HCT116 (cell line): Measurements from ENCODE around the gene STON2. TPM values are rescaled to one million over a fixed set of nuclear protein-coding genes. Genes with fewer than 3 reads are reported as not detected.

Source experiments
- ATAC-seq: fragments of 200-7000 bp; cut with Tn5 transposase; 2 replicates; pipeline ENCODE4 v1.9.1; 2020; ENCODE audit warnings: mild to moderate bottlenecking, moderate library complexity
- BruUV-seq: library from RNA; stranded (reverse); fragments of 400-500 nt; replicated peaks from 2 replicates; lab custom pipeline; 2021; lab: Mats Ljungman, UMichigan
- CTCF ChIA-PET: fragments of 300-600 bp; sonication (Branson Sonifier 250); formaldehyde crosslinking; loops from one replicate; lab custom pipeline; 2021; ENCODE audit warnings: antibody characterized with exemption; lab: Charles Lee
- POLR2A ChIA-PET: fragments of 300-600, 350-600 bp; sonication (Branson Sonifier 250); formaldehyde crosslinking; loops from one replicate; lab custom pipeline; 2021; ENCODE audit warnings: antibody characterized with exemption; lab: Charles Lee
- RAD21 ChIA-PET, 2 experiments: fragments of 300-600 bp; sonication (Branson Sonifier 250); formaldehyde crosslinking; loops; one replicate each; lab custom pipeline; 2023; ENCODE audit warnings: low total read pairs in 2 of 2; ENCODE audit not compliant: uncharacterized antibody in 2 of 2, unreplicated experiment in 2 of 2, low non-redundant PET in 1 of 2; lab: Charles Lee
- DNase-seq: peaks from one replicate; pipeline ENCODE4 v3.0.0-alpha.2; 2010; ENCODE audit warnings: low read depth, low spot score
- H2AFZ ChIP-seq: fragments of 200-600 bp; shearing (Covaris generic), sonication (generic); 2 replicates; pipeline ENCODE4 v1.6.1; 2017; ENCODE audit warnings: low read depth, mixed run types, mixed read lengths, antibody characterized with exemption, low read length; ENCODE audit not compliant: poor library complexity, severe bottlenecking
- H3K27ac ChIP-seq: 2 replicates; pipeline ENCODE4 v1.5.1; 2012; ENCODE audit warnings: low read depth, low read length
- H3K27me3 ChIP-seq: fragments of 200-600 bp; sonication (generic); 2 replicates; pipeline ENCODE4 v1.6.1; 2016; ENCODE audit warnings: mixed run types, low read length, mixed read lengths; ENCODE audit not compliant: insufficient read depth
- H3K36me3 ChIP-seq, 2 experiments: fragments of 200-500 bp in 1 of 2; fragments of 200-600 bp in 1 of 2; sonication (Bioruptor generic) in 1 of 2; sonication (generic) in 1 of 2; 2 replicates each; pipeline versions ENCODE4 v1.5.1 to v1.6.1; 2014 to 2016; ENCODE audit warnings: low read length in 2 of 2, inconsistent platforms in 1 of 2, mixed read lengths in 1 of 2, mixed run types in 1 of 2; ENCODE audit not compliant: insufficient read depth in 2 of 2, control insufficient read depth in 1 of 2
- H3K4me1 ChIP-seq, 2 experiments: fragments of 200-600 bp in 1 of 2; sonication (generic) in 1 of 2; 2 replicates each; pipeline versions ENCODE4 v1.5.1 to v1.6.1; 2012 to 2017; ENCODE audit warnings: low read length in 2 of 2, inconsistent platforms in 1 of 2, mild to moderate bottlenecking in 1 of 2, mixed read lengths in 1 of 2, mixed run types in 1 of 2, moderate library complexity in 1 of 2; ENCODE audit not compliant: insufficient read depth in 2 of 2, control insufficient read depth in 1 of 2
- H3K4me2 ChIP-seq: fragments of 200-600 bp; sonication (generic); 2 replicates; pipeline ENCODE4 v1.6.1; 2017; ENCODE audit warnings: mixed run types, low read length, mixed read lengths
- H3K4me3 ChIP-seq, 2 experiments: fragments of 200-600 bp in 1 of 2; sonication (generic) in 1 of 2; replicated peaks in 1 of 2; 2 replicates each; pipeline ENCODE4 v1.5.1; 2011 to 2016; ENCODE audit warnings: low read length in 2 of 2, control low read depth in 1 of 2, low read depth in 1 of 2, mild to moderate bottlenecking in 1 of 2, mixed read lengths in 1 of 2, mixed run types in 1 of 2
- H3K79me2 ChIP-seq: fragments of 200-600 bp; sonication (generic); 2 replicates; pipeline ENCODE4 v1.6.1; 2017; ENCODE audit warnings: mild to moderate bottlenecking, mixed run types, low read length, moderate library complexity, mixed read lengths; ENCODE audit not compliant: insufficient read depth
- H3K9ac ChIP-seq: fragments of 200-600 bp; sonication (generic); 2 replicates; pipeline ENCODE4 v1.6.1; 2016; ENCODE audit warnings: low read length, mixed read lengths
- H3K9me2 ChIP-seq: fragments of 200-600 bp; sonication (generic), shearing (Covaris generic); 2 replicates; pipeline ENCODE4 v1.6.1; 2017; ENCODE audit warnings: mixed run types, mild to moderate bottlenecking, moderate library complexity; ENCODE audit not compliant: insufficient read depth
- H3K9me3 ChIP-seq, 2 experiments: fragments of 200-500 bp in 1 of 2; fragments of 200-600 bp in 1 of 2; sonication (Bioruptor generic) in 1 of 2; sonication (generic) in 1 of 2; 2 replicates each; pipeline ENCODE4 v1.6.1; 2014 to 2017; ENCODE audit warnings: low read length in 2 of 2, mixed read lengths in 2 of 2, inconsistent platforms in 1 of 2, low read depth in 1 of 2, mild to moderate bottlenecking in 1 of 2, mixed run types in 1 of 2, moderate library complexity in 1 of 2; ENCODE audit not compliant: control insufficient read depth in 1 of 2, insufficient read depth in 1 of 2
- H4K20me1 ChIP-seq: fragments of 200-600 bp; sonication (generic), shearing (Covaris generic); 2 replicates; pipeline ENCODE4 v1.6.1; 2017; ENCODE audit warnings: mixed run types, mild to moderate bottlenecking, moderate library complexity; ENCODE audit not compliant: insufficient read depth
- CBX3 ChIP-seq: IDR thresholded peaks from 2 replicates; pipeline ENCODE4 v1.6.1; 2012; ENCODE audit warnings: low read depth
- CEBPB ChIP-seq: IDR thresholded peaks from 2 replicates; pipeline ENCODE4 v1.6.1; 2012; ENCODE audit warnings: low read depth
- EGR1 ChIP-seq: IDR thresholded peaks from 2 replicates; pipeline ENCODE4 v1.6.1; 2012; ENCODE audit warnings: low read depth
- ELF1 ChIP-seq: IDR thresholded peaks from 2 replicates; pipeline ENCODE4 v1.6.1; 2012; ENCODE audit warnings: low read depth, borderline replicate concordance
- EZH2 ChIP-seq: fragments of 200-600 bp; sonication (generic); IDR thresholded peaks from 2 replicates; pipeline ENCODE4 v1.6.1; 2017; ENCODE audit warnings: antibody characterized with exemption, mixed run types
- JUND ChIP-seq: IDR thresholded peaks from 2 replicates; pipeline ENCODE4 v1.6.1; 2012
- MAX ChIP-seq: IDR thresholded peaks from 2 replicates; pipeline ENCODE4 v1.6.1; 2012
- POLR2AphosphoS5 ChIP-seq: IDR thresholded peaks from 2 replicates; pipeline ENCODE4 v1.6.1; 2011; ENCODE audit warnings: mild to moderate bottlenecking, low read depth, low read length, moderate library complexity
- RAD21 ChIP-seq: IDR thresholded peaks from 2 replicates; pipeline ENCODE4 v1.6.1; 2012; ENCODE audit warnings: low read depth, mild to moderate bottlenecking
- SIN3A ChIP-seq: IDR thresholded peaks from 2 replicates; pipeline ENCODE4 v1.6.1; 2012; ENCODE audit warnings: low read depth
- SRF ChIP-seq: IDR thresholded peaks from 2 replicates; pipeline ENCODE4 v1.6.1; 2012; ENCODE audit warnings: low read depth
- TCF7L2 ChIP-seq: IDR thresholded peaks from 2 replicates; pipeline ENCODE4 v1.7.0; 2011; ENCODE audit warnings: borderline replicate concordance, inconsistent platforms; ENCODE audit not compliant: insufficient read depth, insufficient read length; ENCODE audit errors: extremely low read depth
- YY1 ChIP-seq: IDR thresholded peaks from 2 replicates; pipeline ENCODE4 v1.6.1; 2011; ENCODE audit warnings: low read length, low read depth, moderate library complexity, mild to moderate bottlenecking; ENCODE audit not compliant: insufficient replicate concordance; ENCODE audit errors: extremely low read depth
- ZBTB33 ChIP-seq: IDR thresholded peaks from 2 replicates; pipeline ENCODE4 v1.6.1; 2011; ENCODE audit warnings: mild to moderate bottlenecking, low read length, moderate library complexity; ENCODE audit not compliant: insufficient replicate concordance; ENCODE audit errors: extremely low read depth
- ZFX ChIP-seq: fragments of 450-650 bp; IDR thresholded peaks from 2 replicates; pipeline ENCODE4 v1.6.1; 2017
- intact Hi-C: fragments of 100-400 bp; cut with micrococcal nuclease; formaldehyde crosslinking; loops from 2 replicates; pipeline ENCODE4 v1.10.0; 2022
- total RNA-seq: library from RNA; stranded (reverse); gene quantifications from one replicate; pipeline ENCODE4 v1.2.1, GENCODE V29; 2021; ENCODE audit not compliant: unreplicated experiment
- TF ChIP-seq, protein P1 (sequence below): IDR thresholded peaks from 2 replicates; pipeline ENCODE4 v1.6.1; 2012; ENCODE audit warnings: low read depth
- TF ChIP-seq, protein P2 (sequence below), 3 experiments: fragments of 200-600 bp in 1 of 3; sonication (generic) in 1 of 3; IDR thresholded peaks in 2 of 3; conservative IDR thresholded peaks in 1 of 3; 2 replicates each; pipeline ENCODE4 v1.5.1; 2012 to 2017; ENCODE audit warnings: low read depth in 2 of 3, low read length in 2 of 3, antibody characterized with exemption in 1 of 3, borderline replicate concordance in 1 of 3, control low read depth in 1 of 3, mild to moderate bottlenecking in 1 of 3, mixed read lengths in 1 of 3, mixed run types in 1 of 3, moderate library complexity in 1 of 3; ENCODE audit not compliant: insufficient read depth in 1 of 3
- TF ChIP-seq, protein P3 (sequence below): IDR thresholded peaks from 2 replicates; pipeline ENCODE4 v1.6.1; 2012

Gene STON2
- total RNA-seq, 1 experiment from 2014 or later: 4.1 TPM

GRCh38 chr14:81220830-81221578 is 179.1 kb downstream of the STON2 start, which contains the start of gene GTF2A1:
Gene GTF2A1 (minus strand): TSS chr14:81220959. CDS start chr14:81220518, 441 bp downstream.
- POLR2A ChIA-PET: interaction anchor here (0.8 to 1.6 kb wide), 10 partner anchors 8 to 365 kb away, joined by 3 to 6 read pairs (median 4); partner anchors contain the start of gene CEP128
- no peak within 1 kb of the TSS for H2AFZ ChIP-seq
- BruUV-seq: no TSS peak
- TF ChIP-seq CEBPB: no peak
- peak; percentile 92 for TF ChIP-seq POLR2AphosphoS5
- TF ChIP-seq EGR1: peak; percentile 43; the same call in 1 of the 2 replicates
- no peak for TF ChIP-seq JUND
- TF ChIP-seq MAX: peak; percentile 93
- peak; percentile 54 for TF ChIP-seq TCF7L2
- TF ChIP-seq, protein P1, sequence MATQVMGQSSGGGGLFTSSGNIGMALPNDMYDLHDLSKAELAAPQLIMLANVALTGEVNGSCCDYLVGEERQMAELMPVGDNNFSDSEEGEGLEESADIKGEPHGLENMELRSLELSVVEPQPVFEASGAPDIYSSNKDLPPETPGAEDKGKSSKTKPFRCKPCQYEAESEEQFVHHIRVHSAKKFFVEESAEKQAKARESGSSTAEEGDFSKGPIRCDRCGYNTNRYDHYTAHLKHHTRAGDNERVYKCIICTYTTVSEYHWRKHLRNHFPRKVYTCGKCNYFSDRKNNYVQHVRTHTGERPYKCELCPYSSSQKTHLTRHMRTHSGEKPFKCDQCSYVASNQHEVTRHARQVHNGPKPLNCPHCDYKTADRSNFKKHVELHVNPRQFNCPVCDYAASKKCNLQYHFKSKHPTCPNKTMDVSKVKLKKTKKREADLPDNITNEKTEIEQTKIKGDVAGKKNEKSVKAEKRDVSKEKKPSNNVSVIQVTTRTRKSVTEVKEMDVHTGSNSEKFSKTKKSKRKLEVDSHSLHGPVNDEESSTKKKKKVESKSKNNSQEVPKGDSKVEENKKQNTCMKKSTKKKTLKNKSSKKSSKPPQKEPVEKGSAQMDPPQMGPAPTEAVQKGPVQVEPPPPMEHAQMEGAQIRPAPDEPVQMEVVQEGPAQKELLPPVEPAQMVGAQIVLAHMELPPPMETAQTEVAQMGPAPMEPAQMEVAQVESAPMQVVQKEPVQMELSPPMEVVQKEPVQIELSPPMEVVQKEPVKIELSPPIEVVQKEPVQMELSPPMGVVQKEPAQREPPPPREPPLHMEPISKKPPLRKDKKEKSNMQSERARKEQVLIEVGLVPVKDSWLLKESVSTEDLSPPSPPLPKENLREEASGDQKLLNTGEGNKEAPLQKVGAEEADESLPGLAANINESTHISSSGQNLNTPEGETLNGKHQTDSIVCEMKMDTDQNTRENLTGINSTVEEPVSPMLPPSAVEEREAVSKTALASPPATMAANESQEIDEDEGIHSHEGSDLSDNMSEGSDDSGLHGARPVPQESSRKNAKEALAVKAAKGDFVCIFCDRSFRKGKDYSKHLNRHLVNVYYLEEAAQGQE: no peak
- TF ChIP-seq RAD21: no peak
- peak; percentile 87 for TF ChIP-seq ZBTB33
- peak; percentile 60; the same call in 1 of the 2 replicates for TF ChIP-seq ZFX
- TF ChIP-seq SIN3A: peak; percentile 3; the same call in 1 of the 2 replicates
- peak; percentile 95 for TF ChIP-seq YY1
- TF ChIP-seq, protein P2, sequence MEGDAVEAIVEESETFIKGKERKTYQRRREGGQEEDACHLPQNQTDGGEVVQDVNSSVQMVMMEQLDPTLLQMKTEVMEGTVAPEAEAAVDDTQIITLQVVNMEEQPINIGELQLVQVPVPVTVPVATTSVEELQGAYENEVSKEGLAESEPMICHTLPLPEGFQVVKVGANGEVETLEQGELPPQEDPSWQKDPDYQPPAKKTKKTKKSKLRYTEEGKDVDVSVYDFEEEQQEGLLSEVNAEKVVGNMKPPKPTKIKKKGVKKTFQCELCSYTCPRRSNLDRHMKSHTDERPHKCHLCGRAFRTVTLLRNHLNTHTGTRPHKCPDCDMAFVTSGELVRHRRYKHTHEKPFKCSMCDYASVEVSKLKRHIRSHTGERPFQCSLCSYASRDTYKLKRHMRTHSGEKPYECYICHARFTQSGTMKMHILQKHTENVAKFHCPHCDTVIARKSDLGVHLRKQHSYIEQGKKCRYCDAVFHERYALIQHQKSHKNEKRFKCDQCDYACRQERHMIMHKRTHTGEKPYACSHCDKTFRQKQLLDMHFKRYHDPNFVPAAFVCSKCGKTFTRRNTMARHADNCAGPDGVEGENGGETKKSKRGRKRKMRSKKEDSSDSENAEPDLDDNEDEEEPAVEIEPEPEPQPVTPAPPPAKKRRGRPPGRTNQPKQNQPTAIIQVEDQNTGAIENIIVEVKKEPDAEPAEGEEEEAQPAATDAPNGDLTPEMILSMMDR (IDR thresholded peaks at IDR 0.05 in 2 of 3, conservative IDR thresholded peaks at IDR 0.05 in 1 of 3; ENCODE audit: borderline replicate concordance in 1 of 3, insufficient read depth in 1 of 3, low read depth in 2 of 3, low read length in 2 of 3): no peak
- TF ChIP-seq, protein P3, sequence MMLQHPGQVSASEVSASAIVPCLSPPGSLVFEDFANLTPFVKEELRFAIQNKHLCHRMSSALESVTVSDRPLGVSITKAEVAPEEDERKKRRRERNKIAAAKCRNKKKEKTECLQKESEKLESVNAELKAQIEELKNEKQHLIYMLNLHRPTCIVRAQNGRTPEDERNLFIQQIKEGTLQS: no peak
- TF ChIP-seq ELF1: peak; percentile 89
- peak; percentile 44 for TF ChIP-seq CBX3
- no peak for TF ChIP-seq EZH2
- no peak for TF ChIP-seq SRF

More at GRCh38 chr14:81220830-81221578, 179.1 kb downstream of the STON2 start, which contains the start of gene GTF2A1:
- intact Hi-C loops: loop anchor here (5.0 kb wide), 1 partner anchor 311 kb away; the partner anchor contains the start of gene SEL1L
- no peaks in the 10 kb centered on the region for H3K27me3 ChIP-seq
- H3K4me2 ChIP-seq: peak within 1 kb of the TSS; percentile 90
- peaks cover 7 to 20% of the 10 kb centered on the region in 2 experiments for H3K4me1 ChIP-seq
- peak within 1 kb of the TSS; percentile 91 to 92 for H3K4me3 ChIP-seq
- RAD21 ChIA-PET: no interaction called here
- H3K27ac ChIP-seq: peak within 1 kb of the TSS; percentile 95
- H4K20me1 ChIP-seq: no peaks in the 10 kb centered on the region
- H3K9me3 ChIP-seq: no peaks in the 10 kb centered on the region
- peak within 1 kb of the TSS; percentile 92 for H3K9ac ChIP-seq
- peak; percentile 89 for DNase-seq
- ATAC-seq: peak; percentile 87
- H3K79me2 ChIP-seq: peaks cover 43% of the 10 kb centered on the region
- H3K9me2 ChIP-seq: no peaks in the 10 kb centered on the region
- peaks cover 0 to under 1% of the 10 kb centered on the region in 2 experiments; a peak in 3 of 4 replicates for H3K36me3 ChIP-seq
- CTCF ChIA-PET: interaction anchor here (1.5 kb wide), 1 partner anchor 244 kb away, joined by 4 read pairs; no protein-coding TSS in a partner anchor
